Mucosa of descending colon (tissue), 3 donors: ENCODE measurements around the gene GDAP2. TPM values are rescaled to one million over a fixed set of nuclear protein-coding genes. Genes with fewer than 3 reads are reported as not detected.

Source experiments
- ATAC-seq: fragments of 200-7000 bp; cut with Tn5 transposase; one replicate; pipeline ENCODE4 v1.9.1; 2020; ENCODE audit warnings: mild to moderate bottlenecking, moderate library complexity
- DNase-seq, 3 donors: peaks; one replicate each; pipeline ENCODE4 v3.0.0-alpha.2; 2020
- H3K36me3 ChIP-seq: fragments of 200-600 bp; one replicate; pipeline ENCODE4 v1.8.0; 2021; ENCODE audit warnings: low read depth, mild to moderate bottlenecking
- H3K4me1 ChIP-seq: fragments of 200-600 bp; one replicate; pipeline ENCODE4 v1.8.0; 2021; ENCODE audit warnings: low read depth, mild to moderate bottlenecking
- H3K4me3 ChIP-seq: fragments of 200-600 bp; one replicate; pipeline ENCODE4 v1.8.0; 2021; ENCODE audit warnings: mild to moderate bottlenecking
- H3K9me3 ChIP-seq: fragments of 200-600 bp; one replicate; pipeline ENCODE4 v1.8.0; 2021; ENCODE audit warnings: mild to moderate bottlenecking
- intact Hi-C, 2 donors: fragments of 100-400 bp; cut with DNase I in 1 of 2; cut with micrococcal nuclease in 1 of 2; formaldehyde crosslinking; loops; one replicate each; pipeline versions ENCODE4 v1.11.0 to v1.11.1; 2022; cut with DNase I, micrococcal nuclease
- total RNA-seq, 3 donors: library from RNA; stranded (reverse); fragmentation: NEBNext Ultra II Directional in 2 of 3; extraction: Animal tissue kit (Norgen Biotek cat#: 25700) in 2 of 3; gene quantifications; one replicate each; pipeline versions ENCODE4 v1.2.1 to v1.2.4, GENCODE V29; 2021 to 2023
- TF ChIP-seq, protein P1 (sequence below): fragments of 200-600 bp; IDR thresholded peaks from one replicate; pipeline ENCODE4 v1.8.0; 2022; ENCODE audit warnings: antibody characterized with exemption, mild to moderate bottlenecking
- donor health status: DM: no; HTN: no; CAD: no; lungs with moderate emphysema.
- donor health status: DM: no; HTN: no; CAD: no.
- donor health status: DM: no; HTN: yes; CAD: no.

GDAP2 gene
- total RNA-seq, 3 donors from 2014 or later, result 27.4 to 36.0 (median 33.5) TPM

DNA sequence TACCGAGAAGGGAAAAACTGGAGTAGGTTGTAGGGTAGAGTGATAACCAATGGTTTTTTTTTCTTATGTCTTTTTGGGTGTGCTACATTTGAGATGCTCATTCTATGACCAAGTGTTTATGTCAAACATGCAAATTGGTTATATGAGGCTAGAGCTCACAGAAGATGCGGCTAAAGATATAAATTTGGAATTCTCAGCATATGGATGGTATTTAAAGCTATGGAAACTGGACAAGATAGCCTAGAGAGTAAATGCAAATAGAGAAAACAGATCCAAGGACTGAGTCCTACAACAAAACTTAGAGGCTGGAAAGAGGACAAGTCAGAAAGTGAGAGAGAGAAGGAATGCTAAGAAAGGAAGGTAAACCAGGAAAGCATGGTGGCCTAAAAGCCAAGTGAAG, 7.4 kb downstream of the GDAP2 start:
- DNase-seq, result no peak
- H3K4me1 ChIP-seq, result no peaks in the 10 kb centered on the region
- H3K36me3 ChIP-seq, result no peaks in the 10 kb centered on the region
- H3K4me3 ChIP-seq, result no peak overlapping the region
- TF ChIP-seq, protein P1, sequence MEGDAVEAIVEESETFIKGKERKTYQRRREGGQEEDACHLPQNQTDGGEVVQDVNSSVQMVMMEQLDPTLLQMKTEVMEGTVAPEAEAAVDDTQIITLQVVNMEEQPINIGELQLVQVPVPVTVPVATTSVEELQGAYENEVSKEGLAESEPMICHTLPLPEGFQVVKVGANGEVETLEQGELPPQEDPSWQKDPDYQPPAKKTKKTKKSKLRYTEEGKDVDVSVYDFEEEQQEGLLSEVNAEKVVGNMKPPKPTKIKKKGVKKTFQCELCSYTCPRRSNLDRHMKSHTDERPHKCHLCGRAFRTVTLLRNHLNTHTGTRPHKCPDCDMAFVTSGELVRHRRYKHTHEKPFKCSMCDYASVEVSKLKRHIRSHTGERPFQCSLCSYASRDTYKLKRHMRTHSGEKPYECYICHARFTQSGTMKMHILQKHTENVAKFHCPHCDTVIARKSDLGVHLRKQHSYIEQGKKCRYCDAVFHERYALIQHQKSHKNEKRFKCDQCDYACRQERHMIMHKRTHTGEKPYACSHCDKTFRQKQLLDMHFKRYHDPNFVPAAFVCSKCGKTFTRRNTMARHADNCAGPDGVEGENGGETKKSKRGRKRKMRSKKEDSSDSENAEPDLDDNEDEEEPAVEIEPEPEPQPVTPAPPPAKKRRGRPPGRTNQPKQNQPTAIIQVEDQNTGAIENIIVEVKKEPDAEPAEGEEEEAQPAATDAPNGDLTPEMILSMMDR, result no peak
- H3K9me3 ChIP-seq, result no peaks in the 10 kb centered on the region
- intact Hi-C loops, result no loop called here
- no peak for ATAC-seq

DNA sequence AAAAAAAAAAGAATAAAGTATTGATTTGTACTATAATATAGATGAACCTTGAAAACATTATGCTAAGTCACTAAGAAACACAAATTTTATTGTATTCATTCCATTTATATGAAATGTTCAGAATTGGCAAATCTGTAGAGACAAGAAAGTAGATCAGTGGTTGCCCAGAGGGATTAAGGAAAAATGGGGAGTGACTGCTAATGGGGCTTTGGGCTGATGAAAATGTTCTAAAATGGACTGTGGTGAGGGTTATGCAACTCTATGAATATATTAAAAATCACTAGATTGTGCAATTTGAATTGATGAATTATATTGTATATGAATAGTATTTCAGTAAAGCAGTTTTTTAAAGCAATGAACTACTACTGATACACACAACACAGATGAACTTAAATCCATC, 10.0 kb downstream of the GDAP2 start:
- Histone ChIP-seq H3K4me1 (no peaks in the 10 kb centered on the region), H3K36me3 (no peaks in the 10 kb centered on the region)
- intact Hi-C loops, result no loop called here

DNA sequence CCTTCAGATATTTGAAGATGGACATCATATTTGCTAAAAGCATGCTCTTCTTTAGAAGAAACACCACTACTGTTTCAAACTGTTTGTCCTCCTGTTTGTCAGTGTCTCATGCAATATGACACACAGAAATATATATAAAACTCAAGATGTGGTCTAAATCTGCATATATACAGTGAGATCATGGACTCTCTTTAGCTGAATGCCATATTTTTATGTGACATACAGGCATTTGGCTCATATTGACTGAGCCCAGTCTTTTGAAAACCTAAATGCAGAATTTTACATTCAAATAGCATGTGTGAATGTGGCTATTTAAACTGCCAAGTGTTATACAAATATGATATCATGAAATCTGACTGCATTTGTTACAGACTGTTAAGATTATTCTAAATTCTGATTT, 18.4 kb downstream of the GDAP2 start:
- no peak for ATAC-seq
- TF ChIP-seq, protein P1, result no peak
- no peak for DNase-seq
- H3K4me1 ChIP-seq, result no peaks in the 10 kb centered on the region
- H3K4me3 ChIP-seq, result no peak overlapping the region
- H3K9me3 ChIP-seq, result no peaks in the 10 kb centered on the region
- intact Hi-C loops, result no loop called here
- H3K36me3 ChIP-seq, result no peaks in the 10 kb centered on the region

More for the DNA sequence above, 10.0 kb downstream of the GDAP2 start:
- no peak overlapping the region for H3K4me3 ChIP-seq
- H3K9me3 ChIP-seq, result no peaks in the 10 kb centered on the region
- TF ChIP-seq, protein P1, result no peak
- ATAC-seq (no peak), DNase-seq (no peak)

DNA sequence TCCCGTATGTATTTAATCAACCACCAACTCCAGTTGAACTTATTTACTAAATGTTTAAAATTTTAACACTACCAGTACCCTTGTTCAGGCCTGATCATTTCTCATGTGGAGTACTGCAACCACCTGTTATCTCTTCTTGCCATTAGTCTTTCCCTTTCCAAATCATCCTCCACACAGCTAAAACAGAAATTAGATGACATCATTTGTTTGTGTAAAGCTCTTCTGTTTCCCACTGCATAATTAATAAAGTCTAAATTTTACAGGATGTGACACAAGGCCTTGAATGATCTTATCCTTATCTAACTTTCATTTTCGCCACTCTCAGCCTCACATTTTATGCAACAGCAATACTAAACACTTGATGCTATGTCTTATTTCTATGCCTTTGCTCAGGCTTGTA, 24.4 kb downstream of the GDAP2 start:
- no peaks in the 10 kb centered on the region for H3K4me1 ChIP-seq
- ATAC-seq, result no peak
- TF ChIP-seq, protein P1, result no peak

DNA sequence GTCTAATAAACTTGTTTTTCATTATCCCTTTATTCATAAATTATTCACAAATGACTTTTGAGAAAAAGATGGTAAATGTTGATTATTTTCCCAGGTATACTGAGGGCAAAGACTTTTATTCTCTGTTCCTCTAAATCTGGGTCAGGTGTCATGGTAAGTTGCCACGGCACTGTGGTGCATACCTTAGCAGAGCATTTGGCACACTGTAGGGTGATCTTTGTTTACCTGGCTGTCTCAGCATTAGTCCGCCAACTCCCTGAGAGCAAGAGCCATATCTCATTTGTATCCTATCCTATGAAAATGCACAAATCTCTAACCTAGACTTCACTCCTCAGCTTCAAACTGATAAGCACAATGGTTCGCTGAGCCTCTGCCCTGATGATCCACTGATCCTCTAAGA, 24.9 kb downstream of the GDAP2 start:
- intact Hi-C loops, result no loop called here
- no peaks in the 10 kb centered on the region for H3K36me3 ChIP-seq
- ATAC-seq, result no peak

More for the DNA sequence above, 24.4 kb downstream of the GDAP2 start:
- DNase-seq, result no peak
- Histone ChIP-seq H3K36me3 (no peaks in the 10 kb centered on the region), H3K9me3 (no peaks in the 10 kb centered on the region), H3K4me3 (no peak overlapping the region)
- intact Hi-C loops, result no loop called here

More for the DNA sequence above, 24.9 kb downstream of the GDAP2 start:
- no peaks in the 10 kb centered on the region for H3K4me1 ChIP-seq
- TF ChIP-seq, protein P1, result no peak
- no peak for DNase-seq
- no peak overlapping the region for H3K4me3 ChIP-seq
- no peaks in the 10 kb centered on the region for H3K9me3 ChIP-seq
